Activated CD4-positive, alpha-beta memory T cell treated with anti-CD3 and anti-CD28 coated beads for 36 hours (primary cell): ENCODE measurements around the gene ARID1A. TPM values are rescaled to one million over a fixed set of nuclear protein-coding genes. Genes with fewer than 3 reads are reported as not detected.

Source experiments
- CTCF ChIA-PET: fragments of 350-600 bp; sonication (Branson Sonifier 250); formaldehyde crosslinking; loops from one replicate; lab custom pipeline; 2021; ENCODE audit warnings: antibody characterized with exemption, inconsistent platforms; lab: Charles Lee
- POLR2A ChIA-PET: fragments of 350-600 bp; sonication (Branson Sonifier 250); formaldehyde crosslinking; loops from one replicate; lab custom pipeline; 2021; ENCODE audit warnings: antibody characterized with exemption; lab: Charles Lee
- DNase-seq: peaks from one replicate; pipeline ENCODE4 v3.0.0-alpha.2; 2020
- H3K27ac Mint-ChIP-seq: one replicate; pipeline ENCODE4 v1.8.0; 2021; ENCODE audit warnings: mixed read lengths
- H3K27me3 Mint-ChIP-seq: one replicate; pipeline ENCODE4 v1.8.0; 2021; ENCODE audit warnings: mixed read lengths
- H3K36me3 Mint-ChIP-seq: one replicate; pipeline ENCODE4 v1.8.0; 2021; ENCODE audit warnings: mixed read lengths
- H3K4me1 Mint-ChIP-seq: one replicate; pipeline ENCODE4 v1.8.0; 2021; ENCODE audit warnings: low read depth, mixed read lengths
- H3K4me3 Mint-ChIP-seq: one replicate; pipeline ENCODE4 v1.8.0; 2021; ENCODE audit warnings: mild to moderate bottlenecking, mixed read lengths
- H3K9me3 Mint-ChIP-seq: one replicate; pipeline ENCODE4 v1.8.0; 2021; ENCODE audit warnings: mixed read lengths
- intact Hi-C: fragments of 100-400 bp; cut with micrococcal nuclease; formaldehyde crosslinking; loops from one replicate; pipeline ENCODE4 v1.15.1; 2023
- total RNA-seq, 2 experiments: library from RNA; stranded (reverse); gene quantifications; one replicate each; pipeline ENCODE4 v1.2.3, GENCODE V29; 2021

The ARID1A gene
- total RNA-seq, 2 experiments from 2014 or later: 64.3 to 67.8 TPM

DNA sequence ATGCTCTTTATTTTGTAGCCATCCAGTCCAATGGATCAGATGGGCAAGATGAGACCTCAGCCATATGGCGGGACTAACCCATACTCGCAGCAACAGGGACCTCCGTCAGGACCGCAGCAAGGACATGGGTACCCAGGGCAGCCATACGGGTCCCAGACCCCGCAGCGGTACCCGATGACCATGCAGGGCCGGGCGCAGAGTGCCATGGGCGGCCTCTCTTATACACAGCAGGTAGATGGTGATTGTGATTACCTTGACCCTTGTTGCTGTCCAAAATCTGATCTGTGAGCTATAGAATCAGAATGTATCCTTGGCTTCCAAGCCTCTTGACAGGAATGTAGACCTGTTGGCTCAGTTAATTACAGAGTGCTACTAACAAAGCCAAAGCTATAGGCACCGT, 33.8 kb downstream of the ARID1A start:
- H3K36me3 Mint-ChIP-seq: peaks cover 47% of the 10 kb centered on the region
- H3K9me3 Mint-ChIP-seq: no peaks in the 10 kb centered on the region

DNA sequence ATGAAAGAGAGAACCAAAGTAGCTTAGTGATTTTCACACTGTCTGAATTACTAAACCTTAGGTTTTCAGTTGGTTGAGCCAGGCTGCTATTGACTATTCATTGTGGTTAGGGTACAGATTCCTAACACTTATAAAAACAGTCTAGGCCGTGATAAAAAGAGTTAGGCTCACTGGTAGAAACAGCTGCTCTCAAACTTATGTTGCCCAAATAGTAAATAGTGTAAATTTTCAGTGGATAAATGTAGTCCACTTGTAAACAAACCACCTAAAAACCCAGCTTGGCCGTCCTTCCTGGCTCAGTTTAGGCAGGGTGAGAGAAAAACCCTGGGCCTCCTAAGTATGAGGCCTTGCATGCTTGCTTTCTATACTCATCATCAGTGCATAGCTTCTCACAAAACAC, 34.9 kb downstream of the ARID1A start:
- Mint-ChIP-seq H3K9me3 (no peaks in the 10 kb centered on the region), H3K27ac (peak overlapping the region; percentile 69)
- CTCF ChIA-PET: interaction anchor here (3.3 to 4.1 kb wide), 2 partner anchors 13 to 59 kb away, joined by 13 to 28 read pairs; partner anchors contain the start of gene PIGV

More for the DNA sequence above, 33.8 kb downstream of the ARID1A start:
- Mint-ChIP-seq H3K27ac (peak overlapping the region; percentile 21), H3K4me3 (no peak overlapping the region), H3K4me1 (peaks cover 95% of the 10 kb centered on the region), H3K27me3 (no peaks in the 10 kb centered on the region)
- no peak for DNase-seq
- POLR2A ChIA-PET: interaction anchor here (1.0 to 1.5 kb wide), 2 partner anchors 30 to 149 kb away, joined by 3 read pairs; no protein-coding TSS in a partner anchor
- CTCF ChIA-PET: interaction anchor here (1.3 to 4.1 kb wide), 3 partner anchors 14 to 60 kb away, joined by 3 to 28 read pairs (median 13); partner anchors contain the start of gene PIGV
- intact Hi-C loops: loop anchor here (1.0 kb wide), 1 partner anchor 7 kb away; no protein-coding TSS in a partner anchor

DNA sequence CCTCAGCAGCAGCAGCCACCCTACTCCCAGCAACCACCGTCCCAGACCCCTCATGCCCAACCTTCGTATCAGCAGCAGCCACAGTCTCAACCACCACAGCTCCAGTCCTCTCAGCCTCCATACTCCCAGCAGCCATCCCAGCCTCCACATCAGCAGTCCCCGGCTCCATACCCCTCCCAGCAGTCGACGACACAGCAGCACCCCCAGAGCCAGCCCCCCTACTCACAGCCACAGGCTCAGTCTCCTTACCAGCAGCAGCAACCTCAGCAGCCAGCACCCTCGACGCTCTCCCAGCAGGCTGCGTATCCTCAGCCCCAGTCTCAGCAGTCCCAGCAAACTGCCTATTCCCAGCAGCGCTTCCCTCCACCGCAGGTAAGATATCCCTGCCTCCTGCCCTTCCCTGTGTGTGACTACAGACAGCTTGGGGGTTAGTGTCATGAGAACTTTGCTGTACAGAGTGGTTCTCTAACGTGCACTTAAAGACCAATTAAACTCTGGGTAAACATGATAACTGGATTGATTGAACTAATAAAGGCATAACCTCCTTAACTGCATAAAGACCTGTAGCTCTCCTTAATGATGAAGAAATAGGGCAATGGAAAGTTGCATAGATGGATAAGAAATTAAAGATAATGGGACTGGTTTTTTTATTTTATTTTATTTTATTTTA, 35.6 kb downstream of the ARID1A start:
- intact Hi-C loops: no loop called here
- H3K27me3 Mint-ChIP-seq: no peaks in the 10 kb centered on the region
- H3K27ac Mint-ChIP-seq: peak overlapping the region; percentile 69
- no peaks in the 10 kb centered on the region for H3K9me3 Mint-ChIP-seq
- peaks cover 86% of the 10 kb centered on the region for H3K4me1 Mint-ChIP-seq
- no peak overlapping the region for H3K4me3 Mint-ChIP-seq
- peaks cover 53% of the 10 kb centered on the region for H3K36me3 Mint-ChIP-seq
- CTCF ChIA-PET: interaction anchor here (1.8 to 4.1 kb wide), 3 partner anchors 9 to 58 kb away, joined by 5 to 28 read pairs (median 13); partner anchors contain the start of gene PIGV
- POLR2A ChIA-PET: interaction anchor here (0.7 to 2.7 kb wide), 10 partner anchors 8 to 56 kb away, joined by 3 to 11 read pairs (median 4); partner anchors contain the start of gene PIGV
- DNase-seq: no peak

More for the DNA sequence above, 34.9 kb downstream of the ARID1A start:
- peaks cover 51% of the 10 kb centered on the region for H3K36me3 Mint-ChIP-seq
- DNase-seq: no peak
- peaks cover 91% of the 10 kb centered on the region for H3K4me1 Mint-ChIP-seq
- H3K4me3 Mint-ChIP-seq: no peak overlapping the region
- intact Hi-C loops: loop anchor here (1.0 kb wide), 1 partner anchor 8 kb away; no protein-coding TSS in a partner anchor
- no peaks in the 10 kb centered on the region for H3K27me3 Mint-ChIP-seq
- POLR2A ChIA-PET: interaction anchor here (0.7 to 2.7 kb wide), 11 partner anchors 9 to 150 kb away, joined by 3 to 11 read pairs (median 4); partner anchors contain the start of gene PIGV

DNA sequence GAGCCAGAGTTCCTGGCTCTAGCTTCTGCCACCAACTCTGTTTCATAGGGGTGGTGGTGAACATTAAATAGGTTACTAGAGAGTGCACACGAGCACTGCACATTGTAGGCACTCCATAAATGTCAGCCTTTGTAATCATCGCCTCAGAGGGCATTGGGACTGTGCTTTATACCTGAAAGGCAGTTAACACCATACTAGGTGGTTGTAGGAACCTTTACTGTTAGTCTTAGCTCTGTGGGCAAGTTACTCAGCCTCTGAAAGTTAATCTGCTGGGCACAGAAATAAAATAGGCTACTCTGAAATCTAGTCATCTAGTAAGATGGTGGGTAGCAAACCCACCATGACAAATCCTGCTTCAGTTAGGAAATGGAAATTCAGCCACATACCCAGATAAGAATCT, 37.6 kb downstream of the ARID1A start:
- POLR2A ChIA-PET: interaction anchor here (1.1 to 1.5 kb wide), 4 partner anchors 10 to 57 kb away, joined by 3 to 6 read pairs (median 4); no protein-coding TSS in a partner anchor
- H3K9me3 Mint-ChIP-seq: no peaks in the 10 kb centered on the region
- no peaks in the 10 kb centered on the region for H3K27me3 Mint-ChIP-seq
- CTCF ChIA-PET: interaction anchor here (0.8 to 1.8 kb wide), 4 partner anchors 11 to 316 kb away, joined by 3 to 5 read pairs (median 4); no protein-coding TSS in a partner anchor
- intact Hi-C loops: no loop called here
- peaks cover 69% of the 10 kb centered on the region for H3K4me1 Mint-ChIP-seq
- peaks cover 55% of the 10 kb centered on the region for H3K36me3 Mint-ChIP-seq
- DNase-seq: no peak
- no peak overlapping the region for H3K4me3 Mint-ChIP-seq
- H3K27ac Mint-ChIP-seq: peak overlapping the region; percentile 84

DNA sequence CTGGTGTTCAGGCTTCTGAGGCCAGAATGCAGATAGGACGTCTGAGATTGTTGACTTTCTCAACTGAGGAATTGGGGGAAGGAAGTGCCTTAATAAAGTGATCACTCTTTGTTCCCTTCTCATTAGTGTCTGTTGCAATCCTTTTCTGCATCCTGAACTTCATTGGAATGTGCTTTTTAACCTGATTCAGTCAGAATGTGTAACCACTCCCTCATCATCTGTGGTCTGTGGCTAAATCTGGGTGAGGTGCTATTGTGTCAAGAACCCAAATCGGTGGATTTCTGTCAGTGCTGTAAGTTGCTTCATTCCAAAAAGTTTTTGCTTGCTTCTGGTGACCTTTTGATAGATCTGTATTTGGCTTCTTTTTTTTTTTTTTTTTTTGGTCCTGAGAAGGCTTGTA, 38.2 kb downstream of the ARID1A start:
- peak; percentile 45 for DNase-seq
- peaks cover 55% of the 10 kb centered on the region for H3K36me3 Mint-ChIP-seq
- H3K27me3 Mint-ChIP-seq: no peaks in the 10 kb centered on the region
- intact Hi-C loops: no loop called here
- ChIA-PET POLR2A (interaction anchor here (1.4 to 1.5 kb wide), 2 partner anchors 12 to 36 kb away, joined by 4 to 6 read pairs; no protein-coding TSS in a partner anchor), CTCF (interaction anchor here (1.1 kb wide), 1 partner anchor 317 kb away, joined by 3 read pairs; no protein-coding TSS in a partner anchor)
- peaks cover 67% of the 10 kb centered on the region for H3K4me1 Mint-ChIP-seq
- H3K9me3 Mint-ChIP-seq: no peaks in the 10 kb centered on the region
- H3K27ac Mint-ChIP-seq: peak overlapping the region; percentile 65
- H3K4me3 Mint-ChIP-seq: no peak overlapping the region

DNA sequence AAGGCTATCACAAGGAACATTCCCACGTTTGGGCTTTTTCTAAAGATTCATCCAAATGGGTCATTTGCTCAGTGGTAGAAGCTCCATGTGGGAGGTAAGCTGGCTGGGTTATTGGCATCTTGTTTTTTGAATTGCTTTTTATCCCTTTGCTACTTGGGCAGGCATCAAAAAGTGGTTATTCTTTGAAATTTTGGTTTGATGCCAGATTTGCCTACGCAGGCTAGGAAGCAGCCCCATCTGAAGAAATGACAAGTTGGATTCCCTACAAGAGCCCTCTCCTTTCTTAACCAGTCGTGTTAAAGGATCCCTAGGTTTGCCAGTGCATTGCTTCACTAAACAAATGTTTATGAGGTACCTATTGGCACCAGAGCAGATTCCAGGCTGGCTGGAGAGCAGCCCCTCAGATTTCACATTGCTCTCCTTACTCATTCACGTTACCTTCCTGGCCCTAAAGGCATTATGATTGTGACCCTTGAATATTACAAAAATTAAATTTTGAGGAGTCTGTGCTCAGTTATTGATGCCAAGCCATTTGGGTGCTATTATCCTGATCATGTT, 38.8 kb downstream of the ARID1A start:
- Mint-ChIP-seq H3K27me3 (no peaks in the 10 kb centered on the region), H3K4me1 (peaks cover 67% of the 10 kb centered on the region), H3K4me3 (no peak overlapping the region), H3K27ac (peak overlapping the region; percentile 65), H3K36me3 (peaks cover 53% of the 10 kb centered on the region), H3K9me3 (no peaks in the 10 kb centered on the region)
- no peak for DNase-seq
- POLR2A ChIA-PET: no interaction called here
- CTCF ChIA-PET: no interaction called here
- intact Hi-C loops: no loop called here

DNA sequence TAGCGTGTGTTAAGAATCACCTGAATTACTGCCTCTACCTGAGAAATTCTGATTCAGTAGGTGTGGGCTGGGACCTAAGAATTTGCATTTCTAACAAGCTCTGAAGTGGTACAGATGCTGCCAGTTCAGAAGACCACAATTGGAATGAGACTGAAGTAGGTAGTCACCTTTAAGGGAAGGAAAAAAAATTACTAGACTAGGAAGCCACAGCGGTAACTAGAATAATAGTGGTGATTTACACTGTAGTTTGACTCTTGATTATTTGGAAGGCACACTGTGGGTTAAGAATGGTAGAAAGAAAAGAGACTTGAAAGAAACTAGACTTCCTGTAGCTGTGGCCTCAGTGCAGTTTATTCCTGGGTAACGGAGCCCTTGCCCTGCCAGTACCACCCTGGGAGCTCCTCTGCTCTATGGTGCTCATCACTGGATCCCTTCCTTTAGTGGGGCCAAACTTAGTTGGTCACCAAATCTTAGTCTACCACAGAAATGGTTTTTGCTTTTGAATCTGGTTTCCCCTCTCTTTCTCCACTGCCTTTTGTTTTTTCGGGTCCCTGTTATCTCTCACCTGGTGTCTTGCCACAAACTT, 43.6 kb downstream of the ARID1A start:
- H3K27ac Mint-ChIP-seq: peak overlapping the region; percentile 91
- intact Hi-C loops: loop anchor here (1.0 kb wide), 2 partner anchors 17 to 37 kb away; no protein-coding TSS in a partner anchor
- peak; percentile 39 for DNase-seq
- H3K4me3 Mint-ChIP-seq: peak overlapping the region; percentile 3
- H3K27me3 Mint-ChIP-seq: no peaks in the 10 kb centered on the region
- H3K36me3 Mint-ChIP-seq: peaks cover 39% of the 10 kb centered on the region
- ChIA-PET CTCF (interaction anchor here (0.8 to 1.5 kb wide), 6 partner anchors 15 to 137 kb away, joined by 3 to 6 read pairs (median 4); no protein-coding TSS in a partner anchor), POLR2A (interaction anchor here (0.9 to 2.2 kb wide), 8 partner anchors 9 to 51 kb away, joined by 3 to 16 read pairs (median 7); partner anchors contain the start of gene PIGV)
- H3K4me1 Mint-ChIP-seq: peaks cover 66% of the 10 kb centered on the region
- H3K9me3 Mint-ChIP-seq: no peaks in the 10 kb centered on the region

DNA sequence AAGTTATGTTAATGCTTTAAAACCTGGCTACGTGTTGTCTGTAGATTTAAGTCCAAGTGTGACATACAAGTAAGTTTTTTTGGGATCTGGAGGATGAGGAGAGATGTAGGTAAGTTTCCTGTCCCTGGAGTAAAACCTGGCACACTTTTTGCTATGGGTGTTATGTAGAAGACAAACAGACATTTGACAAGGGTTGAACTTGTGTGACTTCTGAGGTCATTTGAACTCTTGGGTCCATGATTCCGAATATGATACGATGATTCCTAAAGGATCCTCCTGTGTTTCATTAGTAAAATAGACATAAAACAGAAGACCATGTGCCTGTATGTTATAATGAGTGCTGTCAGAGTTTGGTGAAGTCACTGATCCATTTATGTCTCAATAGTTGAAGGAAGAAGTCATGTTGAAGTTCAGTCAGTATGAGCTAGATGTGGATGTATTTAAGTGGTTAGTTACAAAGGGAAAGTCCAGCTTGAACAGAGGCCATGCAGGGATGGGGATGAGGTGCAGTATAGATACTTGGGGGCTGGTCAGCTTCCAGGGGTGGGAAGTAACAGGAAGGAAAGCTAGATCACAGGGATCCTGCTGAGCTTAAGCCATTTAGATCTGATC, 44.3 kb downstream of the ARID1A start:
- H3K27me3 Mint-ChIP-seq: no peaks in the 10 kb centered on the region
- H3K9me3 Mint-ChIP-seq: no peaks in the 10 kb centered on the region
- H3K36me3 Mint-ChIP-seq: peaks cover 38% of the 10 kb centered on the region
- ChIA-PET CTCF (interaction anchor here (1.0 to 1.5 kb wide), 2 partner anchors 49 to 137 kb away, joined by 4 to 6 read pairs; no protein-coding TSS in a partner anchor), POLR2A (interaction anchor here (1.0 to 2.2 kb wide), 6 partner anchors 9 to 48 kb away, joined by 5 to 16 read pairs (median 8); partner anchors contain the start of gene PIGV)
- intact Hi-C loops: no loop called here
- H3K4me1 Mint-ChIP-seq: peaks cover 69% of the 10 kb centered on the region
- H3K4me3 Mint-ChIP-seq: no peak overlapping the region
- peak overlapping the region; percentile 91 for H3K27ac Mint-ChIP-seq
- no peak for DNase-seq

DNA sequence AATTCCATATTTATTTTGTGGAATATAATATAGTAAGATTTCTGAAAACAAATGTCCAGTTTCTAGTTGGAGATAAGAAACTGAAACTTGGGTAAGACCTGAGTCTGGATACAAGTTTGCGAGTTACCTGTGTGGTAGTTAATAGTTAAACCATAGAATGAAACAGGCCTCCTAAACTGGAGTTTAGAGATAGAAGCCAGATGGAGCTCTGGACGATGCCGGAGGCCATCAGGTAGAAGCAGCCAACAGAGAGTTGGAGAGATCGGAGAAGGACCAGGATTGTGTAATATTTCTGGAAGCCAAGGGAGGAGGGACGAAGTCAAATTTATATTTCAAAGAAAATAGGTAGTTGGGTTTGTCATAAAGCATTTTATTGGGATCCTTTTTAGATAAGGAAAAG, 45.1 kb downstream of the ARID1A start:
- Mint-ChIP-seq H3K36me3 (peaks cover 38% of the 10 kb centered on the region), H3K4me3 (no peak overlapping the region), H3K4me1 (peaks cover 71% of the 10 kb centered on the region), H3K27ac (peak overlapping the region; percentile 68), H3K27me3 (no peaks in the 10 kb centered on the region), H3K9me3 (no peaks in the 10 kb centered on the region)
- POLR2A ChIA-PET: interaction anchor here (5.0 to 6.5 kb wide), 2 partner anchors 16 to 41 kb away, joined by 19 to 91 read pairs; no protein-coding TSS in a partner anchor
- intact Hi-C loops: no loop called here
- CTCF ChIA-PET: no interaction called here
- DNase-seq: no peak

DNA sequence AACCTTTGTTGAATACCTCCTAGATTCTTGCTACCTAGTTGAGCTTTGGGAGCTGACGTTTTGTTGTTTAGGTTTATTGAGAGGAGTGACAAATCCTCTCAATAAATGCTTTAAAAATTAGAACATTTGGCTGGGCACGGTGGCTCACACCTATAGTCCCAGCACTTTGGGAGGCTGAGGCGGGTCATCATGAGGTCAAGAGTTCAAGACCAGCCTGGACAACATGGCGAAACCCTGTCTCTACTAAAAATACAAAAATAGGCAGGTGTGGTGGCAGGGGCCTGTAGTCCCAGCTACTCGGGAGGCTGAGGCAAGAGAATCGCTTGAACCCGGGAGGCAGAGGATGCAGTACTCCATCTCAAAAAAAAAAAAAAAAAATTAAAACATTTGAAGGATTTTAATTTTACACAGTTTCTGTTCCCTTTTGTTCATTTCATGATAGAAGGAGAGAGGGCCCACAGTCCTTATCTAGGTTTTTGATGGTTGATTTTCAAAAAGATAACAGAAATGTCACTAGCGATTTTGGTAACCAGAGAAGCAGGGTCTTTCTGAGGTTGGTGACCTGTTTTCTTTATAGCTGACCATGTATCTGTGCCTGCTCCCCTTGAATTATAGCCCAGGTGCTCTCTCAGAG, 47.7 kb downstream of the ARID1A start:
- Mint-ChIP-seq H3K4me3 (peak overlapping the region; percentile 48), H3K4me1 (peaks cover 88% of the 10 kb centered on the region), H3K36me3 (peaks cover 49% of the 10 kb centered on the region), H3K27ac (peak overlapping the region; percentile 92), H3K27me3 (no peaks in the 10 kb centered on the region), H3K9me3 (no peaks in the 10 kb centered on the region)
- CTCF ChIA-PET: interaction anchor here (1.2 to 4.5 kb wide), 8 partner anchors 14 to 161 kb away, joined by 3 to 53 read pairs (median 8); partner anchors contain the start of gene PIGV
- DNase-seq: no peak
- POLR2A ChIA-PET: interaction anchor here (1.4 to 6.5 kb wide), 6 partner anchors 13 to 51 kb away, joined by 4 to 91 read pairs (median 12); partner anchors contain the start of gene PIGV
- intact Hi-C loops: loop anchor here (1.0 to 2.0 kb wide), 6 partner anchors 22 to 201 kb away; no protein-coding TSS in a partner anchor
